Measurements from ENCODE around the gene AEBP1.

Gene AEBP1

DNA sequence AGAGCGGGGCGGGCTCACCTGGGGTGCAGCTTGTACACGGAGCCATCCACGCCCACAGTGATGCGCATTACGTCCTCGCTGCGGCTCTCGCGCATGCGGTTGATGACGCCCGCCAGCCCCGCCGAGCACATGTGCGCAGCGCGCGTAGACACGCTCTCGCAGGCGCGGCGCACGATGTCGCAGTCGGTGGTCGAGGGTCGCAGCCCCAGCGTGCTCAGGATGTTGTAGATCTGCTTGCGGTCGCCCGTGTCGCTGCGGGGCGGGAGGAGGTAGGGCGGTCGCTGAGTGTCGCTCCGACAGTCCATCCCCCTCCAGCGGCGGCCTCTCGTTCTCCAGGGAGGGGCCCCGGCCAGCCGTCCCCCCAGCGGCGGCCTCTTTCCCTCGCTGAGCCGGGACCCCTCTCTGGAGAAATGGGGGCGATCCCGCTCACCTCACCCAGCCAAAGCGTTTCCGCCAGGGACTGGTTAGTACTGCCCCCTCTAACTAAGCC lies 41.4 kb downstream of the AEBP1 start:
- no peak for DNase-seq

DNA sequence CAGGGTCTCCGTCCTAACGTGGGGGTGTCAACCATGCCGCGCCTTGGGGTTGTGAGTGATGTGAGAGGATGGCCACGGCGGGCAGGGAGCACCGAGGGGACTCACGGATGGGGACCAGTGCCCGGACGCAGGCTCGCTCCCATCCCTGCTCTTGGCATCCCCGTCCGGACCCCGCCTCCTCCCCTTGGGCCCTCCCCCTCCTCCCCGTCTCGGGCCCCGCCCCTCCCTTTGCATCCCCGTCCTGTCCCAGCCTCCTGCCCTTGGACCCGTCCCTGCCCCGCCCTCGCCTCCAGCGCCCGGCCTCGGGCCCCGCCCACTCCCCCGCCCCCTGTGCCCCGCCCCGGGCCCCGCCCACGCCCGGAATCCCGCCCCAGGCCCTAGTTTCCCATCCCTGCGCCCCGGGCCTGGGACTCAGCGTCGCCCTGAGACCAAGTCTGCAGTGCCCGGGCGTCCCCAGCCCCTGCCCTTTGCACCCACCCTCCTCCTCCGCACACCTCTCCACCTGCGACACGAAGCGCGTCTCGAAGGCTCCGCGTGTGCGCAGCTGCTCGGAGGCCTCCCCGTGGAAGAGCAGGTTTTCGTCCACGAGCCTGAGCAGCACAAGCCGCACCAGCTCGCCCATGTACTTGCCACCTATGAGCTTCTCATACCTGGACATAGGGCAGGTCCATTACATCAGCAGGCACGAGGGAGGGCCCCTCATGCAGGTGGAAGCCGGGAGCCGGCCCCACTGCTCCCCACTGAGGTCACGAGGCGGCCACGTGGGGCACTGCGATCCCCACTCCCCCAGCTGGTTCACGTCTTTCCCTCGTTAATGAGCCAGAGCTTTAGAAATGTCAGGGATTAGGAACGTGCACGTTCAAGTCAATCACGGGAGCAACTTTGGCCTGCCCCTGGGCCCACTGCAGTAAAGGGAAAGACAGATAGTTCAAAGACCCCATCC lies 42.1 kb downstream of the AEBP1 start:
- no peak for DNase-seq

DNA sequence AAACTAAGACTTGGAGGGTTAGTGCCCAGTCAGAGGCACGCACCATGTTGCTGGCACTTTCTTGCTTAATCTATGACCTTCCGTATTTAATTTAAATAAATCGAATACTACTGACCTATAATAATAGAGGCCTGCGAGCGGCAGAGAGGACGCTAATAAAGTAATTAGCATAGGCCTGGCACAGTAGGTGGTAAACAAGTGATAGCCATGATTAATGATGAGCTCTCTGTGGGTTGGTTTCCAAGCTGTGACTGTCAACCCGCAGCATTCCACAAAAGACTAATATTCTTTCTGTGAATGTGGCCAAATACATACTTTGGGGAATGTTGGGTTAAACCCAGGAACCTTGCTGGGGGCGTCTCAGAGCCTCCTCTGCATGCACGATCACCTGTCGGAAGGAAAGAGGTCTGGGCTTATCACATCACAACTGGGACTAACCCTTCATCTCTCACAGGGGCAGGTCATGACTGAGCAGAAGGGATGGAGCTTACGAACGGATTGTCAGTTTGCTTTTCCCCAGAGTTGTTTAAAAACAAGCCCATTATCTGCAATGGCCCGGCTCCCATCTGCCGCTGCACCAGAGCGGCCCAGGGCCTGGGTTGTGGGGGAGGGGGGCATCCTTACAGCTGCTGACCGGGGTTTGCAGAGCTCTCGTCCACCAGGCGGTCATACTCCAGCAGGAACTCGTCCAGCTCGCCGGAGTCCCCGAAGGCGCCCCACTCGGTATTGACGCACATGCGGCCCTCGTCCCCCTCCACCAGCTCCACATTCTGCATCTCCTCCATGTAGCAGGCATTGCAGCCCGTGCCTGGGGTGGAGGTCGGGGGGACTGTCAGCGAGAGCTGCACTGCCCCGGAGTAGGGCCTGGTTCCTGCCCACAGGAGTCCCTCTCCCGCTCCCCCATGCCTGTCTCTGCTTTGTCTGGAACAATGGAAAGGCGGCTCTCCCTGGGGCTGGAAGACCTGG lies 43.2 kb downstream of the AEBP1 start:
- DNase-seq: no peak

DNA sequence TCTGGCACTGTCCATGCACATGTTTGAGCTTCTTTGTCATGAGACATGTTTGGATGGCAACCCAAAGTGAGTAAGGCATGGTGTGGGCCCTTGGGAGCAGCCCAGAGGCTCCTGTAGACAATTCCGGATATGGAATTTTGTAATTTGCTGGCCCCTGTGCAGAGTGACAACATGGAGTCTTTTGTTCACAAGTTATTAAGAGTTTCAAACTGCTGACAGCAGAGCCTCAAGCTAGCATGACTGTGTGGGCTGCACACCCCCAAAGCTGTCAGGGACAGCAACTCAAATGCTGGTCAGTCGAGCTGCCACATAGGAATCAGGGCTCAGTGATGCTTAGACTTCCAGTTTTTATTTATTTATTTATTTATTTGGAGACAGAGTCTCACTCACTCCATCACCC lies 44.0 kb downstream of the AEBP1 start:
- DNase-seq: no peak

DNA sequence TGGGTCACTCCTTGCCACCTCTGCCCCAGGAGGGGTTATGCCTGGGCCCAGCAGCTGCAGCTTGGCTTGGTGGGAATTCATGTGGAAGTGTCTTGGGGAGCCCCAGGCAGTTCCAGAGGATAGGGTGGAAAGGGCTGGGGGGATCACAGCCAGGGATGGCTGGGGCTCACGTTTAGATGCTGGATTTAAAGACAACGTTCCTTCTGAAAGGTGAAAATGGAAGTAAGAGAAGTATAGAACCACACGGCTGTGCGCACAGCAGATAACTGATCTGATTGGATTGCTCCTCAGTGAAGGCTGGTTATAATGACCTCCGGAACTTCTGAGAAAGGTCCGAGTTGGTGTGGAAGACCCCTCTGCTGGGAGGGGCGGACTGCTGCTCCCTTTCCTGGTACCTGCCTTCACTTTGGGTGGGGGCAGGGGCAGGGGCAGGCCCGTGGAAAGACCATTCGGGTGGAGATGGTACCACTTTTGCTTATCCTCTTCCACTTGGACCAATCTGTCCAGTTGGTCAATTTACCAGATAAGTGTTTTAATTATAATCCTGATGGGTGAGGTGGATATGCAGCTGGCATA lies 44.9 kb downstream of the AEBP1 start:
- no peak for DNase-seq

DNA sequence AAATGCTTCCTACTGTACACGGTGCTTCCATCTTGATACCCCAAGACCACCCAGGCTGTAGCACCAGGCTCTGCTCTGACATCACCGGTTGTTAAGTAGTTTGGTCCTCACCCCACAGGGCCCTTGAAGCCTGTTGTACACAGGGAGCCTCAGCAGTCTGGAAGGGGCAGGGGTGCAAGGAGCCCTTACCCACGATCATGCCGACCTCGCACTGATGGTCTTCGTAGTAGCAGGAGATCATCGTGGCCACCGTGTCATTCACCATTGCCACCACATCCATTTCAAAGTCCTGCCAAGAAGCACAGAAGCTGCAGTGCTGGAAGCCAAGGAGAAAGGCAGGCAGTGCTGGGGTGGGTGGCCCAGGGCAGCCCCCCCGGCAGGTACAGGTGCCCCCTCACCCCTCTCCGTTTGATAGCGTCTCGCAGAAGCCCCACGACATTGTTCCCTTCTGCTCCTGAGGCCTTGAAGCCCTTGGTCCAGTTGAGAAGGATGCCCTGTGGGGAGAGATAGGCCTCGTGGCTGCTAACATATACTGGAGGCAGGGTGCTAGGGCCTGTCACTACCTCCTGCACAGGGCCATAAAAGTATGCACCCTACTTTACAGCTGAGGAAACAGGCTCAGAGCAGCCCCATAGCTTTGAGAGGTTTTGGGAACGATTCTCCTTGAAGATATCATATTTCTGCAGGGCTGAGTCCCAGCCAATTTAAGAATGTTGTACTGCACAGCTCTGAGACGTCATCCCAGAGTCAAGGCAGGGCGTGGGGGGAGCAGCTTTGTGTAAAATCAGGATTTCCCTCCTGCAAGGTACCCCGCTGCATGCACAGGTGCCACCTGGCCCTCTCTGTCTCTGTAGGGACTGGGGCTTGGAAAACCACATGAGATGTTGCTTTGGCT lies 45.7 kb downstream of the AEBP1 start:
- DNase-seq: no peak

DNA sequence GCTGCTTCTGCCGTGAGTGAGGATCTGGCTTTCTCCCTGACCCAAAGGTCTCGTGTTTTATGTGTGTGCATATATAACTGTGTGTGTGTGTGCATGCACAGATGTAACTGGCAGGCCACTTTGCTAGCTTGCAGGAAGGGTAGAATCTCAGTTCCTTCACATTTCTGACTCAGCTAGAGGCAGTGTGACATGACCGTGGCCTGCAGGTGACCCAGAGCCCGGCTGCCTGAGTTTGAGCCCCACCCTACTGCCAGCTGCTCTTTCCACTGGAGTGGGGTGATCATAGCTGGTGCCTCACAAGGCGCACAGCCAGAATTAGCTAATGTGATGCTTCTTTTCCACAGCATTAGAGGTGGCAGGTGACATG lies 46.3 kb downstream of the AEBP1 start:
- DNase-seq: no peak

DNA sequence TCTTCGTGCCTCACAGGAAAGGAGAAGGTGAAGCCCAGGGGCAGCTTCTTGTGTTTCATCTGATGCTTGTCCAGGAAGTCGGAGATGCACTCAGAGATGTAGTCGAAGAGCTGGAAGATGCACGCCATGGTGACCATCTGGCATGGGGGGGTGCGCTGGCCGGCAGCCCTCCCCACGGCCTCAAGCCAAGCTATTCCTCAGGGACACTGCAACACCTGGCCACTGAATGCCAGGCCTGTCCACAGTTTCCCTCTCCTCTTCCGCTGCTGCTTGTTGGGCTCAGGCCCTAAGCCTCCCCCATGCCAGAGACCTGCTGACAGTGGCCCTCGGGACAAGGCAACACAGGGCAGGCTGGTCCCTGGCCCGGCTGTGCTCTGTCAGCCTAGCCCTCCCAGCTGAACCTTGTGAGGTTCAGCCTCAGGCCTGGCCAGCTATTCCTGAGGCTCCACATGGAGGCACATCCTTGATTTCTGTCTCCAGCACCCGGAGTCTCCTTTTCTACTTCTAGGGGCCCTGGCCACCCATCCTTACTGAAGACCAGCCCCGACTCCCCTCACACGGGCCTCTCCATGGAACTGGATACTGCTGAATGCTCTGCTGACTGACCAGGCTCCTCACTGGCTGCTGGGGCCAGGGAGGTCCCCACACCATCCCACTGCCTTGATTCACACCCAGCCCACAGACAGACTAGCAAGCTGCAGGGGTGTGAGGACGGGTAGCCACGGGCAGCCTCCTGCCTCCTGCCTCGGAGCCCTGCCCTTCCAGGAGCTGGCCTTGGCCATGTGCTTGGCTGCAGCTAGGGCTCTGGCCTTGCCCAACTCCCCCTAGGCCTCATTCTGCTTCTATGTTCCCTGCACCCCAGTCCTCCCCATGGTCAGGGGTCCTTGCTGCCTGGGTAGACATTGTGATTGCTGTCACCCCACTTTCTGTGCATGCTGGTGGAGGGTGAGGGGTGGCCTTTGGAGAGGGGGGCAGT lies 47.1 kb downstream of the AEBP1 start:
- DNase-seq: no peak

DNA sequence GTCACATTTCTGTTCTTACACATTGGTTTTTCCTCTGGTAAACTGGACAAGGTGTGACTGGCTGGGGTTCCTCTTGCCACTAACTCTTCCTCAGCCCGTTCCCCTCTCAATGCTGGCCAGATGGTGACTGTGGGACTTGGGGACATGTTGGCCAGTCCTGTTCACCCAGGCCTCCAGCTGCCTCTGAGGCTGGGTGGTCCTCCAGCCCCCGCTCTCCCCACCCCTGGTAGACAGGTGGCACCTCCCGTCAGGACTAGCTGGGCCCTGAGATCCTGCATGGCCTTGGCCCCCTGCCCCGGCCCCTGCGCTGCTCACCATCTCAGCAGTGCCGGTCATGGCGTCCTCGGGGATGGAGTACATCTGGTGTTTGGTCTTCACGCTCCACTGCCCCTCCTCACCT lies 47.8 kb downstream of the AEBP1 start:
- DNase-seq: no peak

DNA sequence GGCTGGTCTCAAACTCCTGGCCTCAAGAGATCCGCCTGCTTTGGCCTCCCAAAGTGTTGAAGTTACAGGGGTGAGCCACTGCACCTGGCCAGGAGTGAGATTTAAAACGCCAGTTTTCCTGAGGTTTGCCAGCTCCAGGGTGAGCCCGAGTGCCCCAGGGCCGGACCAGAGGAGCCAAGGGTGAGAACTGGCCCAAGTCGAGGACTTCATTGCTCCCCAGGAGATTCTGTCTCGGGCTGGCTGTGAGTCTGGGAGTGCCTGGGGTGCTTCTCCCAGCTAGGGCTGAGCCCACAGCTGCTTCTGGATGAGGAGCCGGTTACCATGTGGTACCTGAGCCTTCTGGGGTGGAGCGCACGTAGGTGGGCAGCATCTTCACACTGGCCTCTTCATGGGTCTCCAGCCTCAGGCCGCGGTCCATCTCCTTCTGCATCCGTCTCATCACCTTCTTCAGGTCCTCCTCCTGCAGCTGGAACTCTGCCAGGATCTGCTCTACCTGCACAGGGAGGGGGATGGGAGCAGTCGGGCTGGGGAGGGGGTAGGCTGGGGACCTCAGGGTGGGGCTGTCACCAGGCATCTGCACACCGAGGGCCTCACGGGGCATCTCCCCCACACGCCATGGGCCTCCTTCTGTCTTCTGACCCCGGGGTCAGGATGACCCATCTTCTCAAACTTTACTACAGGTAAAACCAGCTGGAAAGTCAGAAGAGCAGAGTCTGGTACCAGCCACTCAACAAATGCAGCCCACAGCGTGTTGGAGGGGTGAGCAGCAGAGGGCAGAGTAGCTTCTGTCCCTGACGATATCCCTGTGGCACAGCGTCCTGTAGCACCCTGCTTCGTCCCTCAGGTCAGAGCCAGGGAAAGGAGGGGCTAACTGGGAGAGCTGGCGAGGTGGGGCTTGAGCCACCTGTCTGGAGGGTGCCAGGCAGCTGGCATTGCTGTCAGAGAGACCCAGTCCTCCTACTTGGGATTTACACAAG lies 49.1 kb downstream of the AEBP1 start:
- DNase-seq: peak; percentile 49

DNA sequence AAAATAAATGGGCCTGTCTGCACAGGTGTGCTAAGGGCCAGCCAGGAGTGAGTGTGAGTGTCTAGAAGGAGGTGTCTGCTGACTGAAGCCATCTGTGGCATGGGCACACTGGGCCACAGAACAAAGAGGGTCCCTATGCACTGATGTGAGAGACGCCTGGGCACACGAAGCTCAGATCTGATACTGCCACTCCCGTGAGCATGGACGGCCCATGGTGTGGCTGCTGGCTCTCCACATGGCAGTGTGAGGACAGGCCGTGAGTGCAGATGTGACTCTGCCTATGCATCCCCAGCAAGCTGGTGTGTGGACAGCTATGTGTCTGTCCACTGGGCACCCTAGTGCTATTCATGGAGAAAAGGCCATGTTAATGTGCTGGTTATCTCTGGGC lies 49.8 kb downstream of the AEBP1 start:
- no peak for DNase-seq

DNA sequence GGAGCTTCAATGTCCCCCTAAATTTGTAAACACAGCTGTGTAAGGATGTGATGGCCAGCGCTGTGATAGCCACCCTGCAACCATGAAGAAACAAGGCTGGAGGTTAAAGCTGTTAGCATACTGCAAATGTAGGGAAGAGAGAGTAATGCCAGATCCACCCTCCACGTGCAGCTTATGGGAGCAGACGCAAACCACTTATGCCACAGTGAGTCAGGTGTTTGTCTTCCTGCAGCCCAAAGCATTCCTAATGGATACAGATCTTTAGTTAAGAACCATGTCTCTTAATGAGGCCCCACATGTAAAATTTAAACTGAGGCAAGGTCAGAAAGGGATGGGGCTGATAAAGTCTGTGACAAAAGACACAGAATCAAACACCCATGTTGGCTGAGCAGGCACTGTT lies 50.6 kb downstream of the AEBP1 start:
- DNase-seq: no peak

DNA sequence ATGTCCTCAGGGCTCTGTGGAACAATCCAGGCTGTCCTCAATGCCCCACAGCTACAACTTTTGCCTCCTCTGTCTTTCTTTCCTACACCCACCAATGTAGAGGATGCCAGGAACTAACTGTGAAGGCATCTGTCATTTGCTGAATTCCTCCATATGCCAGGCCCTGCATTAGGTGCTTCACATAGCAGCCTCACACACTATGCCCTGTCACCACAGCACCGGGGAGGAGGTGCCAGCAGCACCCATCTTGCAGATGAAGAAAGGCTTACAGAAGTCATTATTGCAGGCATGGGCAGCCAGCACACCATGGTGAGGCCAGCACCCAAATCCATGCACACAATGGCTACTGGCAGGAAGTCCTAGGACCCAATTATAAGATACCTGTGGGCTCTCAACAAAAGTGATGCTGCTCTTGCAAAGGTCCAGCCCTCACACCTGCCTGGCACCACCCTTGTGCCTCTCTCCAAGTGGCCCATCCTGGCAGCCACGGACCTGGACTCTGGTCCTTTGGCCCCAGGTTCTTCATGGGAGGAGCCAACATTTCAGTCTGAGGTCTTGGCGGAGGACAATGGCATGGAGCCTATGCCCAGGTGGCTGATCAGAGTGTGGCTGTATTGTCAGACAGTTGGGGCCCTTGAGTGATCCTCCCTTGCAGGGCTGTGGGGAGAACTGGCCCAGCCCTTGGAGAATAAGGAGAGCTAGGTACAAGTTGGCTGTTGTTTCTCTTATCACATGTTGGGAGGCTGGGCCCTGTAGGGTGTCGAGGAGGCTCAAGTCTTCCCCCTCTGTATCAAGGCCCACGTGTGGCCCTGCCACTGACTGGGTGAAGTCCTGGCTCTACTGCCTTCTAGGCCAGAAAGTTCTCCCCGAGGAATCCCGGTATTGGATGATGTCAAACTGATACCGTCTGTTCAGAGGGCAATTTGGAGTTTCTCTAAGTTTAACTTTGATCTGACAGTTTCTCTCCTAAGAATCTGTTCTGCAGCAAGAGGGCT lies 51.3 kb downstream of the AEBP1 start:
- DNase-seq: no peak

DNA sequence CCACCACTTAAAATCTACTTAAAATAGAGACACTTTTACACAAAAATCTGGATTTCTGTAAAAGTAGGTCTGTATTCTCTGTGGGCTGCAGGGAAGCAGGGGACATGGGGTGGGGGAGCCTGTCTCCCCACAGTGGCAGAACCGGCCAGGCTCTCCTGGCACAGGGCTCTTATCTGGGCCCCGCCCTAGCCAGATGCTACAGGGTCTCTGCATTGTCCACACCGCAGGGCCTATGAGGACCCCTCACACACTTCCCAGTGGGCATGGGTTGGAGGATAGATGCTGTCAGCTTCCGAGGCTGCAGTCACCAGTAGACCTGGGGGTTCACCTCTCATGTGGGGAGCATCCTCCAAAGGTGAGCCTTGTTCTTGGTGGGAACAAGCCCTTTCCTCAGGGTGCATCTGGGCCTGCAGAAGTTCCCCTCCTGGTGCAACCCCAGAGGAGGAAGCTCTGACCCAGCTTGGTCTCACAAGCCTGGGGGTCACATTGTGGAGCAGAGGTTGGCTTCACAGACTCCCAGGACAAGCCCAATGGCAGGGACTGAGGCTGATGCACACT lies 52.4 kb downstream of the AEBP1 start:
- DNase-seq: no peak

DNA sequence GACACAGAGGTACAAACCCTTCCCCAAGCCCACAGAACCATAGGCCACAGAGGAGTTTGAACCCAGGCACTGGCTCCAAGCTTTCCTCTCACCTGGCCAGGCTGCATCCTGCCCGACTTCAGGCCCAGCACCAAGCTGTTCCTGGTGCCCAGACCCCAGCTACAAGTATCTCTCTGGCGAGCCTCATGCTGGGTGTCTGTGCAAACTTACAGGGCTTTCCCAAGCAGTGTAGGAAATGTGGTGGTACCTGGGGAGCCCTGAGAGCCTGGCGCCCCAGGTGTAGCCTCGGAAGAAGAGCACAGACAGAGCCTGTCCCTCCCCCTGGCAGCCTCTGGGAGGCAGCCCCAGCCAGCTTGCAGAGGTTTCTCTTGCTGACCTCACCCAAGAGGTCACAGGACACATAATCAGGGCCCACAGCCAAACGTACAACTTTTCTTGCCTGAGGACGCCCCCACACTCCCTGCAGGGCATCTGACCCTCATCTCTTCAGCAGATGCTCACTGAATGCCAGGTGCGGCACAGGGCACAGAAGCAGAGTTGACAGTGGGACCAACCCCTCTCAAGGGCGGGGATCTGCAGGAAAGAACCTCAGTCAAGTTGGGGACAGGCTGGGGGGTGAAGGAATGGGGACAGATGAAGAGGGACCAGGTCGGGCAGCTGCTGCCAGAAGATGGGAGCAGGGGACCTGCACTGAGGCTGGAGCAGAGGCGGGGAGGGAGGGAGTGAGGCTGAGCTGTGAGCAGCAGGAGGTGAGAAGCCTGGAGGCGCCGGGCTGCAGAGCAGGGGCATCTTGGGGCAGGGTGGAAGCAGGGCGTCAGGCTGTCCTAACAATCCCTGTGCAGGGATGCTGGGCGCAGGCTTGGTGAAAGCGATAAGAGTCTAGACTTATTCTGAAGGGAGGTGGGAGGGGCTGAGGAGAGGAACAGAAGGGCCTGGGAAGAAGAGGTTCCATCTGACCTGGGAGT lies 53.3 kb downstream of the AEBP1 start:
- DNase-seq: no peak

DNA sequence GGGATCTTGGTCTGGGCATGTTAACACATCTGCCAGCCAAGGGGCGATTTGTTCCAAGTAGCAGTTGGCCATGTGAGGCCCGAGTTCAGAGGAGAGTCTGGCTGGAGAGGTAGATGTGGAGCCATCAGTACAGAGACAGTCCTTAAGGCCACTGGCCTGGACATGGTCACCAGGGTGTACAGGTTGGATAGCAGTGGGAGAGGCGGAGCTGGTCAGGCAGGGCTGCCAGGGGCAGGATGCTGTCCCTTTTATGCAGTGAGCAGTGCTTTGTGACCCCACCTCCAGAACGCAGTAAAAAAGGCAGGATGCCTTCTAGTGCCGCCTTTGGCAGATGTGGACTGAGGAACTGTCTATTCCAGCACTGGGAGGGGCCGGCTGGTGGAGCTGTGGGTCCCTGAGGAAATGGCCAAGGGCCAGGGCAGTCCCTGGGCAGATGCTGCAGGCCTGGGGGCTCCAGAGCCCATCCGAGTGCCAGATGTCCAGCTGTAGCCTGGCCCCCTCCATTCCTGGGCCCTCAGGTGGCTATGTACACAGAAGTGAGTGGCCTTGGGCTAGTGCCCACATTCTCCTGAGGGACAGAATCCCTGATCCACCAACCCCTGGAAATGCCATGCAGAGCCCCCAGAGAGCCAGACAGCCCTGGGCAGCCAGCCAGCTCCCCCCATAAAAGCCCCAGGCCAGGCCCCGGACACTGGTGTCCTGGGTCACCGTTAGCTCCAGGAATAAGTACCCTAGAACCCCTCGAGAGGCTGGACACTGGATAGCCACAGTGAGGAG lies 54.1 kb downstream of the AEBP1 start:
- DNase-seq: no peak

Data from SHP77 treated with DMSO at 0.1 percent for 48 hours (cell line).